HG02588 (cell line): Measurements from ENCODE around the gene SEC11A.
"Not testable (repeated sequence)": the region's sequence is repeated elsewhere in the genome, so short reads cannot be mapped to it uniquely, and the experiment has no call there.

Experiments
- ATAC-seq: cut with Tn5 transposase; IDR thresholded peaks from one replicate; pipeline ENCODE4 v1.9.1; 2021; ENCODE audit warnings: mild to moderate bottlenecking, moderate library complexity; ENCODE audit not compliant: unreplicated experiment

Gene SEC11A

DNA sequence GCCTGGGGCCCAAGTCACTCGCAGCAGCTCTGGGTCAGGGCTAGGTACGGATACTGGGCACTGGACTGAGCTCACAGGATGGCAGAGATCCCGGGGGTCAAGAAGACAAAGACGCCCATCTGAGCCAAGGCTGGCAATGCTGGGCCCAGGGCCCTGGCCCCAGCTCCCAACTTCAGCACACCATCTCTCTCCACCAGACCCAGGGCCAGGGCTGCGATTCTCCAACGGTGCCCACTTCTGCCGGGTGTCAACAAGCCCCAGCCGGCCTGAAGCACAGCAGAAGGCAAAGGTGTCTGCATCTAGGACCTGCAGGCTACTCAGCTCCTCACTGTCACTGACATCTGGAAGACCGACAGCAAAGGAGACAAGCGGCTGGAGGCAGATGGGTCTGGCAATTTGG is 70.4 kb downstream of the SEC11A start:
- no peak for ATAC-seq

DNA sequence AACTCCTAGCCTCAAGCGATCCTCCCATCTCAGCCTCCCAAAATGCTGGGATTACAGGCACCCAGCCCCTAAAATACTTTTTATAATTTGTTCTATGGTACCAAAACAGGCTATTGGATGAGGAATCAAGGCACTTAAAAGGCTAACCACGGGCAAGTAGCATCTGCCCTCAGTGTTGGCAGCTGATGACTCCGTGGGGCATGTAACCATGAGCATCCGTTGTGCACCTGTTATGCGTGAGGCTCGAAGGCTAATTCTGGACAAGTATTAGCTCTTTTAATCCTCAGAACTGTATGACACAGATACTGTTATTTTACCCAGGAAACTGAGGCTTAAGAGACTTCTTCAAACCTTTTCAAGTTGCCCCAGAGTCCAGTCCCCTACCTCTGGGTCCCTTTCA is 72.1 kb downstream of the SEC11A start:
- no peak for ATAC-seq

DNA sequence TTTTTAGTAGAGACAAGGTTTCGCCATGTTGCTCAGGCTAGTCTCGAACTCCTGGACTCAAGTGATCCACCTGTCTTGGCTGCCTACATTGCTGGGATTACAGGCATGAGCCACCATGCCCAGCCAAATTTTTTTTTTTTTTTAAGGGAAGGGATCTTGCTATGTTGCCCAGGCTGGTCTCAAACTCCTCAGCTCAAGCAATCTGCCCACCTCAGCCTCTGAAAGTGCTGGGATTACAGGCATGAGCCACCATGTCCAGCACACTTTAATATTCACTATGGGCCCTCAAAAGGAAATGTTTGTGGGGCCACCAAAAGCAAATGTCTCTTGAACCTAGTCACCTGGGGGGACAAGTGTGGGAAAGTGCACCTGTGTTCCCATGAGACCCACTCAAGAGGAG is 73.3 kb downstream of the SEC11A start:
- ATAC-seq, result not testable (repeated sequence)

DNA sequence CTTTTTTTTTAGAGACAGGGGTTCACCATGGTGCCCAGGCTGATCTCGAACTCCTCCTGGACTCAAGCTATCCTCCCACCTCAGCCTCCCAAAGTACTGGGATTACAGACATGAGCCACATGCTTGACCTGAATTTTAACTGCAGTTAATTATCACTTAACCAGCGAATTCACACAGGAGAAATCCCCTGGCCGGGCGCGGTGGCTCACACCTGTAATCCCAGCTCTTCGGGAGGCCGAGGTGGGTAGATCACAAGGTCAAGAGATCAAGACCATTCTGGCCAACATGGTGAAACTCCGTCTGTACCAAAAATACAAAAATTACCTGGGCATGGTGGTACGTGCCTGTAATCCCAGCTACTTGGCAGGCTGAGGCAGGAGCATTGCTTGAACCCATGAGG is 74.1 kb downstream of the SEC11A start:
- ATAC-seq, result not testable (repeated sequence)

DNA sequence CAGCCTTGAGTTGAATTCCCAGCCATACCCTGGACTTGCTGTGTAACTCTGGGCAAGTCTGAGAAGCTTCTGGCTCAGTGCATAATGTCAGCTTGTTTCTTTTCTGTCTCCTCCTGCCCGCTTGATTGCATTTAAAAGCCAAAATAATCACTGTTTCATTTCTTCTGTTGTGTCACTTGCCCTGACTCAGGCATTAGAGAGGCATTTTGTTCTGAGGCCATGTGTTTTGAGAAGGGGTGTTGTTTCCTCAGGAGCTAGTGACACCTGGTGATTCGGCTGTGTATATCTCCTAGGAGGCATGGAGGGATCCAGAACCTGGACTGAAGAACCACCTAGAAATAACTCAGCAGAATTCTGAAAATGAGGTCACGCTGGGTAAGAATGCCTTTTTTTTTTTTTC is 77.8 kb downstream of the SEC11A start:
- ATAC-seq, result no peak

DNA sequence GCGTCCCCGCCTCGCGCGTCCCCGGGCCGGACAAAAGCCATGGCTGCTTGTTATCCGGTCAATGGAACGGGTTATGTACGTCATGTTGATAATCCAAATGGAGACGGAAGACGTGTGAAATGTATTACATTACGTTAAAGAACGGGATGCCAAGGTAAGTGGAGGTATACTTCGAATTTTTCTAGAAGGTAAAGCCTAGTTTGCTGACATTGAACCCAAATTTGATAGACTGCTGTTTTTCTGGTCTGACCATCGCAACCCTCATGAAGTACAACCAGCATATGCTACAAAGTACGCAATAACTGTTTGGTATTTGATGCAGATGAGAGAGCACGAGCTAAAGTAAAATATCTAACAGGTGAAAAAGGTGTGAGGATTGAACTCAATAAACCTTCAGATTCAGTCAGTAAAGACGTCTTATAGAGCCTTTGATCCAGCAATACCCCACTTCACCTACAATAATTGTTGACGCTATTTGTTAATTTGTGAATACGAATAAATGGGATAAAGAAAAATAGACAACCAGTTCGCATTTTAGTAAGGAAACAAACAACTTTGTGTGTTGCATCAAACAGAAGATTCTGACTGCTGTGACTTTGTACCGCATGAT is 81.6 kb downstream of the SEC11A start:
- ATAC-seq, result no peak

DNA sequence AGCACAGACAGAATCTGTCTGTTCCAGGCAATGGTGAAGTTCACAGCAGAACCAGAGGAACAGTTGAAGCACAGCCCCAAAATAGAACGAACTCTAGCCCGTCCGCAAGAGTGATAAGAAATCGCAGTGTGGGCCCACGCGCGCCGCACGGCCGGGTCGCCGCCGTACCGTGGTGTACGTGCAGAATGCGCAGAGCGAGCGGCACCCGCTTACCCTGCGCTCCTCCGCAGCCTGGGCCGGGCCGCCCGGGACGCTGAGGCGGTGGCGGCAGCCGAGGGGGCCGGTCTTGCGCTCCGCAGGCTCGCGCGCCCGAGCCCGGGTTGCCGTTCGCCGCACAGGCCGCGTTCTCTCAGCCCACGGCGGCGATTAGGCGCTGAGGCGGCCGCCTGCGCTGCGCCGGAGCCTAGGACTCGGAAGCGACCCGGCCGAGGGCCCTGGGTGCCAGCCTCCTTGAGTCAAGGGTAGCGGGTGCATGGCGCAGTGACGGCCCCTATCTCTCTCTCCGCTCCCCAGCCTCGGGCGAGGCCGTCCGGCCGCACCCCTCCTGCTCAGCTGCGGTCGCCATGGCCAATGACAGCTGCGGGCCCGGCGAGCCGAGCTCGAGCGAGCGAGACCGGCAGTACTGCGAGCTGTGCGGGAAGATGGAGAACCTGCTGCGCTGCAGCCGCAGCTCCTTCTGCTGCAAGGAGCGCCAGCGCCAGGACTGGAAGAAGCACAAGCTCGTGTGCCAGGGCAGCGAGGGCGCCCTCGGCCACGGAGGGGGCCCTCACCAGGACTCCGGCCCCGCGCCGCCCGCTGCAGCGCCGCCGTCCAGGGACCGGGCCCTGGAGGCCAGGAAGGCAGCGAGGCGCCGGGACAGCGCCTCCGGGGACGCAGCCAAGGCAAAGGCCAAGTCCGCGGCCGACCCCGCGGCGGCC is 82.4 kb downstream of the SEC11A start:
- peak; percentile 52 for ATAC-seq

DNA sequence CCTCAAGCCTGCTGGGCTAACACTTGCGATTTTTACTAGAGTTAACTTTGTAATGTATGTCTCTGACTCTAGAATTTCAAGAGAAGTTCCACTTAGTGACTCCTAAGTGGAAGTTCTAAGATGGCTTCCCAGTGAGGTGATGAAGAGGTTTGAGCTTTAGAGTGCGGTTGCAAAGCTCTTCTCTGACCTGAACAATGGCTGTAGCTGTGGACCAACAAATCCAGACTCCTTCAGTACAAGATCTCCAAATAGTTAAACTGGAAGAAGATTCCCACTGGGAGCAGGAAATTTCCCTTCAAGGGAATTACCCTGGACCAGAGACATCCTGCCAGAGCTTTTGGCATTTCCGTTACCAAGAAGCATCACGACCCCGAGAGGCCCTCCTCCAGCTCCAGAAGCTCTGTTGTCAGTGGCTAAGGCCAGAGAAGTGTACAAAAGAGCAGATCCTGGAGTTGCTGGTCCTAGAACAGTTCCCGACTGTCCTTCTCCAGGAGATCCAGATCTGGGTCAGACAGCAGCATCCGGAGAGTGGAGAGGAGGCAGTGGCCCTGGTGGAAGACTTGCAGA is 84.2 kb downstream of the SEC11A start:
- ATAC-seq, result no peak

DNA sequence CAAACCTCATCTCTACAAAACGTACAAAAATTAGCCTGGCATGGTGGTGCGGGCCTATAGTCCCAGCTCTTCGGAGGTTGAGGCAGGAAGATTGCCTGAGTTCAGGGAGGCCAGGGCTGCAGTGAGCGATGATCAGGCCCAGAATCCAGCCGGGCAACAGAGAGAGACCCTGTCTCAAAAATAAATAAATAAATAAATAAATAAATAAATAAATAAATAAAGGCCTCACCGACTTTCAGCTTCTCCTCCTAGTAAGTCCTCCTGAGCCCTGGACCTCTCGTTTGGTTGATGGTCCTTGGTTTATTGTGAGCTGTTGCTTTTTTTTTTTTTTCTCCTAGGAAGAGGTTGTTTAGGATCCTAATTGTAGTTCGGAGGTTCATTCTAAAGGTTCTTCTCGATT is 86.9 kb downstream of the SEC11A start:
- ATAC-seq, result no peak

DNA sequence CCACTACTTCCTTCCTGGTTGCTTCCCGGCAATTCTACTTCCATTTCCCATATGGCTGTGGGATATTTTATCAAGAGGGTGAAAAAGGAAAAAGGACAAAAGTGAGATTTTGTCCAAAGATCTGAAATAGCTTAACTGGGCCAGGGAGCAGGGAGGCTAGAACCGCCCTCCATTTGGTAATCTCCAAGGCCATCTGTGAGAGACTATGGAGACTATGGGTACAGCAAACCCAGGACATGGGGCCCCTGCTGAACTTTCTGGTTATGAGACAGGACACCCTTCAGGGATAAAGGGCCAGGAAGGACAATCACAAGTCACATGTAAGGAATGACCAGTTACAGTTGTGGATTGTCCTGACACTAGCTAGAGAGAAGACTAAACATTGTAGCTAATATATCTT is 90.8 kb downstream of the SEC11A start:
- ATAC-seq, result no peak

DNA sequence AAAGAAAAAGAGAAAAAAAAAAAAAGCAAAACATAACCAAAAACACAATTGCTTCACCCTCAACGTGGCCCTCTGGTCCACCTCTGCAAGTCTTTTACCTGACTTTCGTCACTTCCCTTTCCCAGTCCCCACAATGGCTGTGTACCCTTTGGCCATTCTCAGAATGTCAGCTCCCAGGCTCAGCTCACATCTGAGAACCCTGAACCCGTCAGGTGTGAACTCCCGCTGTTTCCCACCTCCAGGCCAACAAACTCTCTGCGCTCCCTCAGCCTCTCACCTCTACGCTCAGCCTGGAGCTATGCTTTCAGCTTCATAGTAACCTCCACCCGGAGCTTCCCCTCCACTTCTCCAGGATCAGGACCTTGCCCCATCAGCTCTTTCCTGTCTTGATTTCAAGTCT is 91.6 kb downstream of the SEC11A start:
- ATAC-seq, result no peak

DNA sequence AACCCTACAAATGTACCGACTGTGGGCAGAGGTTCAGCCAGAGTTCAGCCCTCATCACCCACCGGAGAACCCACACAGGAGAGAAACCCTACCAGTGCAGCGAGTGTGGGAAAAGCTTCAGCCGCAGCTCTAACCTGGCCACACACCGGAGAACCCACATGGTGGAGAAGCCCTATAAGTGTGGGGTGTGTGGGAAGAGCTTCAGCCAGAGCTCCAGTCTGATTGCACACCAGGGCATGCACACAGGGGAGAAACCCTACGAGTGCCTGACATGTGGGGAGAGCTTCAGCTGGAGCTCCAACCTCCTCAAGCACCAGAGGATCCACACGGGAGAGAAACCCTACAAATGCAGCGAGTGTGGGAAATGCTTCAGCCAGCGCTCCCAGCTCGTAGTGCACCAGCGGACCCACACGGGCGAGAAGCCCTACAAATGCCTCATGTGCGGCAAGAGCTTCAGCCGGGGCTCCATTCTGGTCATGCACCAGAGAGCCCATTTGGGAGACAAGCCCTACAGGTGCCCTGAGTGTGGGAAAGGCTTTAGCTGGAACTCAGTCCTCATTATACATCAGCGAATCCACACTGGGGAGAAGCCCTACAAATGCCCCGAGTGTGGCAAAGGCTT is 94.5 kb downstream of the SEC11A start:
- no peak for ATAC-seq

DNA sequence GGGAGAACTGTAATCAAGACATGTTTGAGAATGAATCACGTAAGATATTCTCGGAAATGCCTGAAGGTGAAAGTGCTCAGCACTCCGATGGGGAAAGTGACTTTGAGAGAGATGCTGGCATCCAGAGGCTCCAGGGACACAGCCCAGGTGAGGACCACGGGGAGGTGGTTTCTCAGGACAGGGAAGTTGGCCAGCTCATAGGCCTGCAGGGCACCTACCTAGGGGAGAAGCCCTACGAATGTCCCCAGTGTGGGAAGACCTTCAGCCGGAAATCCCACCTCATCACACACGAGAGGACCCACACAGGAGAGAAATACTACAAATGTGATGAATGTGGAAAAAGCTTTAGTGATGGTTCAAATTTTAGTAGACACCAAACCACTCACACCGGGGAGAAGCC is 95.3 kb downstream of the SEC11A start:
- no peak for ATAC-seq
